ENCODE data around the gene NOL11.
A peak's percentile ranks its signal among the peaks of the same experiment; 100 is the strongest.

The NOL11 gene

DNA sequence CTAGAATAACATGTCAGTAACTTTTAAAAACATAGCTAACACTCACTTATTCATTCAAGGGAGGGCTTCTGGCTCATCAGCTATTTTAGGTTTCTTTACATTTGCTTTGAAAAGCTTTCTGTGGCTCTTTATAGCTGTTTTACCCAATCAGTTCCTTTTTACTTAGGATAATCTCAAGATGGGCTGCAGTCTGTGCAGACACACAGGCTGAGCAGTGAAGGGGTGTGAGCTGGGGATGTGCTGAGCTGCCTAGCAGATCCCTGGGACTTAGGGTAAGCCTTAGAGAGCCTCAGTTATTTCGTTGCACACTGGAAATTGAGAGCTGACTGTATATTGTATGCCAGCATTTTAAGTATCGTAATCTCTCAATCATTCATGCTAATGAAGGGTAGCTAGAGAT, 30.2 kb upstream of the NOL11 start:
- TF ChIP-seq, protein P1, sequence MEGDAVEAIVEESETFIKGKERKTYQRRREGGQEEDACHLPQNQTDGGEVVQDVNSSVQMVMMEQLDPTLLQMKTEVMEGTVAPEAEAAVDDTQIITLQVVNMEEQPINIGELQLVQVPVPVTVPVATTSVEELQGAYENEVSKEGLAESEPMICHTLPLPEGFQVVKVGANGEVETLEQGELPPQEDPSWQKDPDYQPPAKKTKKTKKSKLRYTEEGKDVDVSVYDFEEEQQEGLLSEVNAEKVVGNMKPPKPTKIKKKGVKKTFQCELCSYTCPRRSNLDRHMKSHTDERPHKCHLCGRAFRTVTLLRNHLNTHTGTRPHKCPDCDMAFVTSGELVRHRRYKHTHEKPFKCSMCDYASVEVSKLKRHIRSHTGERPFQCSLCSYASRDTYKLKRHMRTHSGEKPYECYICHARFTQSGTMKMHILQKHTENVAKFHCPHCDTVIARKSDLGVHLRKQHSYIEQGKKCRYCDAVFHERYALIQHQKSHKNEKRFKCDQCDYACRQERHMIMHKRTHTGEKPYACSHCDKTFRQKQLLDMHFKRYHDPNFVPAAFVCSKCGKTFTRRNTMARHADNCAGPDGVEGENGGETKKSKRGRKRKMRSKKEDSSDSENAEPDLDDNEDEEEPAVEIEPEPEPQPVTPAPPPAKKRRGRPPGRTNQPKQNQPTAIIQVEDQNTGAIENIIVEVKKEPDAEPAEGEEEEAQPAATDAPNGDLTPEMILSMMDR (IDR thresholded peaks at IDR 0.05; ENCODE audit: extremely low read depth, insufficient read depth, missing control alignments), result no peak
- no peak for DNase-seq (ENCODE audit: low spot score)
- in situ Hi-C loops (cut with MboI; ENCODE audit: low pct_unique_long_range_greater_than_20kb, low sequenced_read_pairs, unreplicated experiment), result loop anchor here (10.0 kb wide), 1 partner anchor 313 kb away; the partner anchor contains the start of gene PITPNC1

DNA sequence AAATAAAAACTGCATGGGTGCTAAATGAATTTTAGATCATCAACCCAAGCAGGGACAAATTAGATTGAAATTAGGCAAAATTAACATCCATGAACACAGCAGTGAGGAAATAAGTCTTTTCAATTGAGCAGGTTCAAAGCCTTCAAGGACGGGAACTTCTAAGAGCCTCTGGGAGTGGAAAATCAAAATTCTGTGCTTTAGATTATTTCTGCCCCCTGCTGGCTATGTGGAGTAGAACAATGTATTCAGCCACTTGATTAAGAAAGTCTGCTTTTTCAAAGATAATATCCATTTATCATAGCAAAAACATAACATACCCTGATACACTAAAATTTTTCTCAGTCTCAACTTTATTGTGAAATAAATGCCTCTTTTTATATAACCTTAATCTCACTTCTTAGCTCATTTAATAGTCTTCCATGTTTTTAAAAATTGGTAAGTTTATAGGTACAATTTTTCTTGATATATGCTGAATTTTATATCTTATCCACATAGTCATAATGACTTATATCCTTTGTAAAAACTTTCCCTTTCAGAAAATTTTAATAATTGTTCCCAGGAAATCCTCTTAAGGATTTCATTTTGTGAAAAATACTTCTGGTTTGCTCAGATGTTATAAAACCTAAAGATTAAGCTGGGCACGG, 28.1 kb upstream of the NOL11 start:
- peak; percentile 75 for DNase-seq (ENCODE audit: low spot score)
- in situ Hi-C loops (cut with MboI; ENCODE audit: low pct_unique_long_range_greater_than_20kb, low sequenced_read_pairs, unreplicated experiment), result loop anchor here (10.0 kb wide), 1 partner anchor 315 kb away; the partner anchor contains the start of gene PITPNC1
- TF ChIP-seq, protein P1 (IDR thresholded peaks at IDR 0.05; ENCODE audit: extremely low read depth, insufficient read depth, missing control alignments), result peak; percentile 65

DNA sequence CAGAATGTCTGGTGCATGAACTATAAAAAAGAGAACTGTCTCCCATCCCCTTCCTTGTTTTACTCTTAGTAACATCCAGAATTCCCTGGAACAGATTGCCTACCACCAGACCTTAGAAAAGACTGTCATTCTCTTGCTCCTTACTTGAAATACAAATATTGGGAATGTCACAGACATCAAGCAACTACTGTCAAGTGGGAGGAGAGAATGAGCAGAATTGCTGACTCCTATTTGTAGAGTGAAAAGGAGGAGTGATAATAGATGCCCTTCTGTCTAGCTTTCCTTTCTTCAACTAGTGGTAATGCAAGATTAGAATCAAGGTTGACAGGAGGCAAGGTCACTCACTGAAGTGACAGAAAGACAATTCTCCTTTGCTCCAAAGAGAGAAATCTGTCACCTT, 23.9 kb upstream of the NOL11 start:
- in situ Hi-C loops (cut with MboI; ENCODE audit: low pct_unique_long_range_greater_than_20kb, low sequenced_read_pairs, unreplicated experiment), result no loop called here
- no peak for DNase-seq (ENCODE audit: low spot score)
- TF ChIP-seq, protein P1 (IDR thresholded peaks at IDR 0.05; ENCODE audit: extremely low read depth, insufficient read depth, missing control alignments), result no peak

DNA sequence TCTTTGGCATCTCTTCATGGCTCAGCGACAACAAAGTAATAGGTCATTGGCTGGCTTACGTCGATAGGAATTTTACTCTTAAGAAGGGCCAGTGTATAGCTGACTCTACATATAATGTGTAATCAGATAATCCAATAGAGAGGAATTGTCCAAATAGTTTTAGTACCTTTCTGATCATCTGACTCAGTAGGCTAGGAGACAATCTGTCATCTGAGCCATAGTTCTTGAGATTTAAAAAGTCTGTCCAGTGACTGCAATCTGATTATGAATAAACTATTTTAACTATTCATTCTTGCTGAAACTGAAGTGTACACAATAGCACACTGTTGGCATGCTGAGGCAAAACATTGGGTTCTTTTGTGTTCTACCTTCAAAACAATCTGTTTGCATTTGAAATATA, 21.4 kb upstream of the NOL11 start:
- in situ Hi-C loops (cut with MboI; ENCODE audit: low pct_unique_long_range_greater_than_20kb, low sequenced_read_pairs, unreplicated experiment), result no loop called here
- no peak for DNase-seq (ENCODE audit: low spot score)
- TF ChIP-seq, protein P1 (IDR thresholded peaks at IDR 0.05; ENCODE audit: extremely low read depth, insufficient read depth, missing control alignments), result no peak

DNA sequence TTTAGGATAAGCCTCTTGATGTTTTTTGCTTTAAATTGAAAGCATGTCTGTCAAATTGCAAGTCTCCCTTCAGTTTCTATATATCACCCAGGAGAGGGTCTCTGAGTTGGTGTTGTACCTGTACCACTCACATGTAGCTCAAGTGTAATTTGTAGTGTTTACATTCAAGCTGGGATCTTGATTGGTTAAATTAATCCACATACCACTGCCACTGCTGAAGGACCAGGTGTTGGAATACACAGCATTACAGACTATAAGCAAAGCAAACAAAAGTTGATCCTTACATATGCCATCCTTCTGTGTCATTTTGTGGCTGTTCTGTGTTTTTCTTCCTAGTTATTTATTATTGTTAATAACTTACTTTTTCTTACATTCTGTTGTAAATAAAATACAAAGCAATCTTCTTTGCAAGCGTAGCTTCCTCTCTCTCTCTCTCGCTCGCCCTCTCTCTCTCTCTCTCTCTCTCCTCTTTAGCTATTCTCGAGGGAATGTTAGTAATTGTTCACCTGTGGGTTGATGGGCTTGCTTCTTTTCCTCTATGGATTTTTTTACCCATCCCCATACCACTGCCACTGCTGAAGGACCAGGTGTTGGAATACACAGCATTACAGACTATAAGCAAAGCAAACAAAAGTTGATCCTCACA, 20.8 kb upstream of the NOL11 start:
- in situ Hi-C loops (cut with MboI; ENCODE audit: low pct_unique_long_range_greater_than_20kb, low sequenced_read_pairs, unreplicated experiment), result no loop called here
- TF ChIP-seq, protein P1 (IDR thresholded peaks at IDR 0.05; ENCODE audit: extremely low read depth, insufficient read depth, missing control alignments), result no peak
- no peak for DNase-seq (ENCODE audit: low spot score)

DNA sequence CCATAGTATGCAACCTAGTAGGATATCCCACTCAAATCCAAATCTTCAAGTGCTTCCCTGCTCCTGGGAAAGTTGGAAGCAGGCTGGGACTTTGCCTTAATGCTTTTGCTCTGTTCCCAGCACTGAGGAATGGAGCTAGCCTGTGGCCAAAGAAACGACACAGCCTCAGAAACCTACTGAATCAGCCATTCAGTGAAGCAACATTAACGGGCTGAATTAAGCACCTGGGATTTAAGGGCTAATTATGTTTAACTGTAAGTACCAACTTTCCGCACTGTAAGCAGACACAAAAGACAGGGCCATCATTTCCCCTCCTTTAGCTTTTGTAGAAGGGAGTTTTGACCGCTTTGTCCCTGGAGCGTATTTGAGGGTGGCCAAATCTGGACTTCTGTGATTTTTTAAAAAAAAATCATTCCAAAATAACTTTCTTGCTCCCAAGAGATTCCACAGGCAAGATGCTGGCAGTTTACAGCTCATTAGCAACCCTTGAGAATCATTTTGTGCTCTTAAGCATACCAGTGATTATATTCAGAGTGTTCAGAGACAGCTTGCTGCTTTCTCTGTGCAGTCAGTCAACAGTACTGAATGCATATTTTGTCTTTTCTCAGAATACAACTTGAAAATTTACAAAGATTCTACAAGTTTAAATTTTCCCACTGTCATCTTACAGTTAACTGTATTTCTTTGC, 17.6 kb upstream of the NOL11 start:
- in situ Hi-C loops (cut with MboI; ENCODE audit: low pct_unique_long_range_greater_than_20kb, low sequenced_read_pairs, unreplicated experiment), result no loop called here
- no peak for DNase-seq (ENCODE audit: low spot score)
- TF ChIP-seq, protein P1 (IDR thresholded peaks at IDR 0.05; ENCODE audit: extremely low read depth, insufficient read depth, missing control alignments), result no peak
